IMR-90 (cell line): ENCODE data around the gene TSC2. TPM values are rescaled to one million over a fixed set of nuclear protein-coding genes. Genes with fewer than 3 reads are reported as not detected.

ENCODE experiments used
- ATAC-seq: fragments of 200-7000 bp; cut with Tn5 transposase; 2 replicates; pipeline ENCODE4 v1.9.1; 2020; ENCODE audit warnings: low read depth, mild to moderate bottlenecking, moderate library complexity
- BruUV-seq: library from RNA; stranded (reverse); fragments of 400-500 nt; replicated peaks from 2 replicates; lab custom pipeline; 2021; lab: Mats Ljungman, UMichigan
- CTCF ChIA-PET: fragments of 300-600 bp; formaldehyde crosslinking; extraction: SDS; loops from one replicate; lab custom pipeline; 2021; ENCODE audit warnings: antibody characterized with exemption; lab: Yijun Ruan, JAX
- POLR2A ChIA-PET: fragments of 300-600 bp; sonication (Branson Sonifier 250); formaldehyde crosslinking; loops from one replicate; lab custom pipeline; 2022; ENCODE audit warnings: antibody characterized with exemption; ENCODE audit not compliant: unreplicated experiment; lab: Charles Lee
- DNase-seq: peaks from one replicate; pipeline ENCODE4 v3.0.0; 2013
- H2AFZ ChIP-seq: replicated peaks from 2 replicates; pipeline ENCODE3; 2013; ENCODE audit warnings: low read length, mild to moderate bottlenecking; ENCODE audit not compliant: poor library complexity
- H2AK5ac ChIP-seq: 2 replicates; pipeline ENCODE4 v1.6.1; 2013; ENCODE audit warnings: low read depth, low read length, inconsistent platforms
- H2AK9ac ChIP-seq: replicated peaks from 2 replicates; pipeline ENCODE3; 2013; ENCODE audit warnings: mild to moderate bottlenecking, low read depth, low read length, moderate library complexity; ENCODE audit not compliant: poor library complexity
- H2BK120ac ChIP-seq: 2 replicates; pipeline ENCODE4 v1.6.1; 2013; ENCODE audit warnings: low read depth, low read length, inconsistent platforms
- H2BK15ac ChIP-seq: 3 replicates; pipeline ENCODE4 v1.6.1; 2013; ENCODE audit warnings: low read depth, low read length, inconsistent platforms
- H2BK20ac ChIP-seq: 2 replicates; pipeline ENCODE4 v1.6.1; 2013; ENCODE audit warnings: low read depth, mild to moderate bottlenecking, inconsistent platforms, low read length, moderate library complexity
- H2BK5ac ChIP-seq: 2 replicates; pipeline ENCODE4 v1.6.1; 2013; ENCODE audit warnings: mild to moderate bottlenecking, low read depth, low read length, inconsistent platforms; ENCODE audit not compliant: poor library complexity, severe bottlenecking
- H3K14ac ChIP-seq: replicated peaks from 2 replicates; pipeline ENCODE4 v1.6.1; 2013; ENCODE audit warnings: low read depth, low read length, inconsistent platforms
- H3K18ac ChIP-seq: 2 replicates; pipeline ENCODE4 v1.6.1; 2013; ENCODE audit warnings: low read depth, low read length, control low read depth
- H3K23ac ChIP-seq: 2 replicates; pipeline ENCODE4 v1.6.1; 2013; ENCODE audit warnings: low read depth, low read length, inconsistent platforms
- H3K27ac ChIP-seq: 2 replicates; pipeline ENCODE4 v1.5.1; 2013; ENCODE audit warnings: mild to moderate bottlenecking, control low read depth, low read length; ENCODE audit not compliant: insufficient read depth
- H3K27me3 ChIP-seq: 2 replicates; pipeline ENCODE4 v1.6.1; 2013; ENCODE audit warnings: low read length; ENCODE audit not compliant: control insufficient read depth, insufficient read depth
- H3K36me3 ChIP-seq: 2 replicates; pipeline ENCODE4 v1.6.1; 2013; ENCODE audit warnings: low read length, mixed read lengths; ENCODE audit not compliant: control insufficient read depth, insufficient read depth
- H3K4ac ChIP-seq: 2 replicates; pipeline ENCODE4 v1.6.1; 2013; ENCODE audit warnings: low read depth, low read length, inconsistent platforms
- H3K4me1 ChIP-seq: 2 replicates; pipeline ENCODE4 v1.6.1; 2013; ENCODE audit warnings: low read length, mixed read lengths; ENCODE audit not compliant: control insufficient read depth, insufficient read depth
- H3K4me2 ChIP-seq: 2 replicates; pipeline ENCODE4 v1.6.1; 2013; ENCODE audit warnings: low read depth, mild to moderate bottlenecking, control low read depth, low read length, moderate library complexity
- H3K4me3 ChIP-seq: 2 replicates; pipeline ENCODE4 v1.5.1; 2013; ENCODE audit warnings: low read depth, mild to moderate bottlenecking, control low read depth, low read length, moderate library complexity; ENCODE audit not compliant: insufficient read depth
- H3K56ac ChIP-seq: 2 replicates; pipeline ENCODE4 v1.6.1; 2013; ENCODE audit warnings: low read length, inconsistent platforms; ENCODE audit not compliant: insufficient read depth; ENCODE audit errors: extremely low read depth
- H3K79me1 ChIP-seq, 2 experiments: 2 replicates each; pipeline ENCODE4 v1.6.1; 2013; ENCODE audit warnings: low read length in 2 of 2, inconsistent platforms in 1 of 2, low read depth in 1 of 2
- H3K9ac ChIP-seq: 2 replicates; pipeline ENCODE4 v1.6.1; 2013; ENCODE audit warnings: low read depth, low read length, control low read depth
- H3K9me1 ChIP-seq: 2 replicates; pipeline ENCODE4 v1.6.1; 2013; ENCODE audit warnings: low read length, inconsistent platforms; ENCODE audit not compliant: insufficient read depth
- H3K9me3 ChIP-seq: 2 replicates; pipeline ENCODE4 v1.6.1; 2013; ENCODE audit warnings: low read length; ENCODE audit not compliant: control insufficient read depth, insufficient read depth
- H4K20me1 ChIP-seq: 2 replicates; pipeline ENCODE4 v1.6.1; 2013; ENCODE audit warnings: low read length, inconsistent platforms; ENCODE audit not compliant: insufficient read depth
- H4K5ac ChIP-seq: 2 replicates; pipeline ENCODE4 v1.6.1; 2013; ENCODE audit warnings: mild to moderate bottlenecking, low read depth, low read length, control low read depth
- H4K8ac ChIP-seq, 2 experiments: 2 replicates each; pipeline ENCODE4 v1.6.1; 2013; ENCODE audit warnings: low read depth in 2 of 2, low read length in 2 of 2, control low read depth in 1 of 2, inconsistent platforms in 1 of 2
- H4K91ac ChIP-seq: 2 replicates; pipeline ENCODE4 v1.6.1; 2013; ENCODE audit warnings: low read depth, low read length, inconsistent platforms; ENCODE audit not compliant: insufficient read depth
- CHD1 ChIP-seq: IDR thresholded peaks from 2 replicates; pipeline ENCODE4 v1.6.1; 2012; ENCODE audit warnings: low read depth, low read length, improper control_type of control experiment
- CTCF ChIP-seq: conservative IDR thresholded peaks from 2 replicates; pipeline ENCODE4 v1.5.1; 2012; ENCODE audit warnings: mild to moderate bottlenecking, low read depth, low read length, improper control_type of control experiment
- ELK1 ChIP-seq: fragments of 150-350 bp; IDR thresholded peaks from 2 replicates; pipeline ENCODE4 v1.6.1; 2016; ENCODE audit warnings: low read depth, mild to moderate bottlenecking, low read length, moderate library complexity, borderline replicate concordance
- MAFK ChIP-seq: IDR thresholded peaks from 2 replicates; pipeline ENCODE4 v1.6.1; 2012; ENCODE audit warnings: low read depth, low read length, improper control_type of control experiment
- MAZ ChIP-seq: IDR thresholded peaks from 2 replicates; pipeline ENCODE4 v1.6.1; 2012; ENCODE audit warnings: low read depth, mild to moderate bottlenecking, low read length, improper control_type of control experiment, moderate library complexity, borderline replicate concordance
- MXI1 ChIP-seq: IDR thresholded peaks from 2 replicates; pipeline ENCODE4 v1.6.1; 2012; ENCODE audit warnings: low read depth, mild to moderate bottlenecking, low read length, moderate library complexity, borderline replicate concordance
- NFE2L2 ChIP-seq: fragments of 150-350 bp; IDR thresholded peaks from 2 replicates; pipeline ENCODE4 v1.6.1; 2016; ENCODE audit warnings: low read depth, mild to moderate bottlenecking, low read length
- RAD21 ChIP-seq: IDR thresholded peaks from 2 replicates; pipeline ENCODE4 v1.6.1; 2012; ENCODE audit warnings: low read length, improper control_type of control experiment
- RFX5 ChIP-seq: IDR thresholded peaks from 2 replicates; pipeline ENCODE4 v1.8.0; 2012; ENCODE audit warnings: low read depth, mild to moderate bottlenecking, low read length, moderate library complexity
- SMC3 ChIP-seq: fragments of 150-350 bp; IDR thresholded peaks from 2 replicates; pipeline ENCODE4 v1.6.1; 2016; ENCODE audit warnings: low read depth, mild to moderate bottlenecking, antibody characterized with exemption, low read length, moderate library complexity
- WGBS, 2 experiments: methylation state at CpG; one replicate each; pipeline versions ENCODE4 v1.1.5 to v1.1.7; 2013; ENCODE audit warnings: missing lambda C conversion rate in 2 of 2; ENCODE audit not compliant: insufficient read length in 1 of 2; ENCODE audit errors: extremely low coverage in 2 of 2; 5-methylcytosine and 5-hydroxymethylcytosine counted together
- dilution Hi-C: fragments of 300-500 bp; cut with HindIII; formaldehyde crosslinking; loops from one replicate; pipeline ENCODE4 v1.14.3; 2018; ENCODE audit warnings: low sequenced_read_pairs; ENCODE audit not compliant: unreplicated experiment
- in situ Hi-C: fragments of 300-500 bp; cut with MboI; formaldehyde crosslinking; loops from 3 replicates; pipeline ENCODE4 v1.14.3; 2019; ENCODE audit warnings: low sequenced_read_pairs, inconsistent platforms, mixed read lengths
- intact Hi-C: fragments of 100-400 bp; cut with micrococcal nuclease; formaldehyde crosslinking; loops from 2 replicates; pipeline ENCODE4 v1.10.0; 2022
- polyA plus RNA-seq, 3 experiments: library from polyadenylated mRNA; depleted of rRNA; stranded (reverse); fragments of >200 nt; gene quantifications; 2 replicates each; pipeline ENCODE4 v1.2.3, GENCODE V29; 2012; ENCODE audit warnings: low replicate concordance in 1 of 3
- total RNA-seq: library from RNA; depleted of rRNA; stranded (reverse); fragments of >200 nt; gene quantifications from 2 replicates; pipeline ENCODE4 v1.2.3, GENCODE V29; 2012
- TF ChIP-seq, protein P1 (sequence below): fragments of 150-350 bp; IDR thresholded peaks from 2 replicates; pipeline ENCODE4 v1.6.1; 2017; ENCODE audit warnings: mild to moderate bottlenecking, antibody characterized with exemption, low read length, low read depth

Gene TSC2
- total and polyA plus RNA-seq, 2 of the 4 experiments (the other 2 are of a cell fraction), result 31.4 to 88.6 TPM

- Histone ChIP-seq H2BK15ac (no peak overlapping the region), H4K8ac (no peak overlapping the region), H3K27me3 (no peaks in the 10 kb centered on the region), H3K79me1 (peaks cover 11 to 26% of the 10 kb centered on the region in 2 experiments), H2AK5ac (no peak overlapping the region), H3K9ac (no peak overlapping the region), H2AFZ (no peak overlapping the region), H4K20me1 (peaks cover 32% of the 10 kb centered on the region), H3K4me1 (no peaks in the 10 kb centered on the region), H4K5ac (no peak overlapping the region), H3K18ac (no peak overlapping the region), H2AK9ac (peak overlapping the region; percentile 10), H3K9me1 (0 out of 2 replicates have a peak, but pooled peaks cover 2% of the 10 kb centered on the region), H3K36me3 (peaks cover 89% of the 10 kb centered on the region), H2BK120ac (no peak overlapping the region), H3K14ac (no peak overlapping the region), H2BK5ac (no peak overlapping the region), H3K56ac (no peak overlapping the region), H3K4me2 (no peak overlapping the region), H3K4me3 (no peak overlapping the region), H3K23ac (no peak overlapping the region), H4K91ac (no peak overlapping the region), H3K9me3 (no peaks in the 10 kb centered on the region), H3K4ac (no peak overlapping the region), H2BK20ac (no peak overlapping the region), H3K27ac (no peak overlapping the region)
- ATAC-seq, result peak; percentile 47
- POLR2A ChIA-PET, result no interaction called here
- WGBS, 2 experiments, result 64% methylated on average over 57 of the region's 101 CpGs; no CpG with 5 or more reads in 1 of the 2 experiments
- no peak for DNase-seq
- in situ Hi-C loops, result no loop called here
- dilution Hi-C loops, result no loop called here
- no peak for TF ChIP-seq CTCF
- TF ChIP-seq ELK1, result no peak
- TF ChIP-seq SMC3, result no peak
- TF ChIP-seq MXI1, result no peak
- no peak for TF ChIP-seq CHD1
- TF ChIP-seq RAD21, result no peak
- no peak for TF ChIP-seq MAZ
- no peak for TF ChIP-seq NFE2L2
- no peak for TF ChIP-seq MAFK
- TF ChIP-seq RFX5, result no peak
- TF ChIP-seq, protein P1, sequence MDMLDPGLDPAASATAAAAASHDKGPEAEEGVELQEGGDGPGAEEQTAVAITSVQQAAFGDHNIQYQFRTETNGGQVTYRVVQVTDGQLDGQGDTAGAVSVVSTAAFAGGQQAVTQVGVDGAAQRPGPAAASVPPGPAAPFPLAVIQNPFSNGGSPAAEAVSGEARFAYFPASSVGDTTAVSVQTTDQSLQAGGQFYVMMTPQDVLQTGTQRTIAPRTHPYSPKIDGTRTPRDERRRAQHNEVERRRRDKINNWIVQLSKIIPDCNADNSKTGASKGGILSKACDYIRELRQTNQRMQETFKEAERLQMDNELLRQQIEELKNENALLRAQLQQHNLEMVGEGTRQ, result no peak
- intact Hi-C loops, result no loop called here
- CTCF ChIA-PET, result no interaction called here
- no TSS peak for BruUV-seq
Measured at GRCh38 chr16:2090777-2091546, 43.2 kb downstream of the TSC2 start.
